ENCODE measurements around the gene WIPF3. TPM values are rescaled to one million over a fixed set of nuclear protein-coding genes. Genes with fewer than 3 reads are reported as not detected.

Gene WIPF3
- total and polyA plus RNA-seq, 10 of the 15 experiments (the other 5 are each of a cell fraction or from before 2014, with no cell fraction given), result 0.03 to 0.05 TPM; not detected in 8

GRCh38 chr7:29883462-29884398 is 77.4 kb downstream of the WIPF3 start:
- Histone ChIP-seq H3K27ac (ENCODE audit: control insufficient read depth, insufficient read depth) (no peak overlapping the region), H3K27me3 (replicated peaks in 1 of 2; ENCODE audit: control insufficient read depth in 2 of 2, insufficient read depth in 2 of 2, low read length in 1 of 2) (no peaks in the 10 kb centered on the region; a peak in 2 of 4 replicates), H3K79me2 (ENCODE audit: control insufficient read depth, insufficient read depth, low read length) (no peaks in the 10 kb centered on the region), H3K4me1 (ENCODE audit: control insufficient read depth, insufficient read depth, low read length) (no peaks in the 10 kb centered on the region), H3K36me3 (ENCODE audit: control insufficient read depth in 2 of 2, insufficient read depth in 2 of 2, low read length in 1 of 2) (no peaks in the 10 kb centered on the region), H3K4me2 (ENCODE audit: control insufficient read depth, insufficient read depth) (no peak overlapping the region), H3K9ac (ENCODE audit: control insufficient read depth, insufficient read depth, low read length) (no peak overlapping the region), H3K4me3 (no peak overlapping the region), H2AFZ (ENCODE audit: control insufficient read depth, low read depth, low read length) (no peak overlapping the region; the same call in 1 of the 2 replicates), H4K20me1 (ENCODE audit: control insufficient read depth, insufficient read depth) (no peaks in the 10 kb centered on the region), H3K9me3 (replicated peaks; ENCODE audit: control insufficient read depth, insufficient read depth, low read length) (no peaks in the 10 kb centered on the region)
- intact Hi-C loops (cut with micrococcal nuclease; ENCODE audit: unreplicated experiment), result no loop called here
- no peak for DNase-seq (ENCODE audit: low read depth, low spot score)
- SMC1A ChIA-PET (ENCODE audit: uncharacterized antibody, unreplicated experiment), result no interaction called here
- POLR2A ChIA-PET, result no interaction called here
- FAIRE-seq, result no peak
- BruUV-seq (replicated peaks), result no TSS peak
- CTCF ChIA-PET, result no interaction called here
- TF ChIP-seq EZH2 (IDR thresholded peaks at IDR 0.05; ENCODE audit: borderline replicate concordance, control insufficient read depth, low read depth, low read length) (no peak), ZZZ3 (IDR thresholded peaks at IDR 0.05; ENCODE audit: control insufficient read depth, insufficient read length, low read depth) (no peak), RAD21 (IDR thresholded peaks at IDR 0.05; ENCODE audit: insufficient read depth, low read depth, low read length) (no peak), IRF3 (IDR thresholded peaks at IDR 0.05) (no peak)
- ATAC-seq, result no peak
- RAD21 ChIA-PET (ENCODE audit: unreplicated experiment), result no interaction called here
- WGBS (ENCODE audit: insufficient coverage, insufficient replicate concordance, low lambda C conversion rate, missing lambda C conversion rate), result 25% methylated on average over 27 of the region's 46 CpGs
- in situ Hi-C loops (cut with MboI), result loop anchor here (5.0 kb wide), 1 partner anchor 179 kb away; no protein-coding TSS in a partner anchor

Measured in GM12878 (cell line).